ENCODE measurements around the gene COX7B. TPM values are rescaled to one million over a fixed set of nuclear protein-coding genes. Genes with fewer than 3 reads are reported as not detected.
A peak's percentile ranks its signal among the peaks of the same experiment; 100 is the strongest.
"Not testable (repeated sequence)": the region's sequence is repeated elsewhere in the genome, so short reads cannot be mapped to it uniquely, and the experiment has no call there.

Gene COX7B
- 1,000 to 10,000 TPM; 1,144 to 1,167 TPM for total RNA-seq
- long read RNA-seq, transcript COX7B-203 (3 exons, 2,471 nt) = major isoform, 33 of 35 reads
- long read RNA-seq, partial matches to known transcripts = 0 of 35 reads
- long read RNA-seq, other reads (novel, unspliced or antisense) = 2 of 35 reads

GRCh38 chrX:77899081-77899828 is at the start of gene COX7B:
Gene COX7B, plus strand, starts transcription at chrX:77899468. Its CDS starts 86 bp downstream, at chrX:77899554.
- intact Hi-C loops (cut with DNase I) = no loop called here
- ATAC-seq (peak; percentile 67 to 83), DNase-seq (peak; percentile 49)

- intact Hi-C loops (cut with DNase I) = no loop called here
- no peak for DNase-seq
- ATAC-seq = no peak
Measured at GRCh38 chrX:77875372-77875771, 23.9 kb upstream of the COX7B start.

- ATAC-seq; DNase-seq; intact Hi-C loops (cut with DNase I): not testable (repeated sequence)
Measured at GRCh38 chrX:77881418-77881817, 17.9 kb upstream of the COX7B start.

- DNase-seq (no peak), ATAC-seq (no peak)
- intact Hi-C loops (cut with DNase I) = no loop called here
Measured at GRCh38 chrX:77892887-77893286, 6.4 kb upstream of the COX7B start.

GRCh38 chrX:77893713-77894112 is 5.6 kb upstream of the COX7B start:
- intact Hi-C loops (cut with DNase I) = no loop called here
- ATAC-seq (no peak), DNase-seq (no peak)

- ATAC-seq (peak; percentile 96 to 98), DNase-seq (peak; percentile 92)
- intact Hi-C loops (cut with DNase I) = no loop called here
Measured at GRCh38 chrX:77894921-77895886, 4.1 kb upstream of the COX7B start, which contains the start of gene MAGT1. Gene MAGT1, minus strand, starts transcription at chrX:77895435. Its CDS starts 25 bp downstream, at chrX:77895410.

GRCh38 chrX:77900688-77901087 is 1.4 kb downstream of the COX7B start:
- no peak for ATAC-seq
- DNase-seq = no peak
- intact Hi-C loops (cut with DNase I) = no loop called here

- ATAC-seq = no peak
- intact Hi-C loops (cut with DNase I) = no loop called here
- no peak for DNase-seq
Measured at GRCh38 chrX:77901506-77901905, 2.2 kb downstream of the COX7B start.

GRCh38 chrX:77910108-77910840 is 11.0 kb downstream of the COX7B start, which contains the start of gene ATP7A:
Gene ATP7A, plus strand, starts transcription at chrX:77910693. Its CDS starts 60,949 bp downstream, at chrX:77971642.
- intact Hi-C loops (cut with DNase I) = loop anchor here in 1 of 2 donors (10.0 kb wide), 1 partner anchor 115 kb away; no protein-coding TSS in a partner anchor
- peak; percentile 91 for DNase-seq
- peak; percentile 99 for ATAC-seq

- intact Hi-C loops (cut with DNase I) = loop anchor here in 1 of 2 donors (10.0 kb wide), 1 partner anchor 107 kb away; no protein-coding TSS in a partner anchor
- DNase-seq = no peak
- no peak for ATAC-seq
Measured at GRCh38 chrX:77917294-77917933, 18.1 kb downstream of the COX7B start.

- no peak for DNase-seq
- intact Hi-C loops (cut with DNase I) = loop anchor here in 1 of 2 donors (10.0 kb wide), 1 partner anchor 106 kb away; no protein-coding TSS in a partner anchor
- peak; percentile 44 to 47 for ATAC-seq
Measured at GRCh38 chrX:77918568-77918967, 19.3 kb downstream of the COX7B start.

GRCh38 chrX:77919370-77919769 is 20.1 kb downstream of the COX7B start:
- intact Hi-C loops (cut with DNase I) = loop anchor here in 1 of 2 donors (10.0 kb wide), 1 partner anchor 105 kb away; no protein-coding TSS in a partner anchor
- not testable (repeated sequence) for DNase-seq, ATAC-seq

GRCh38 chrX:77922787-77923186 is 23.5 kb downstream of the COX7B start:
- intact Hi-C loops (cut with DNase I) = no loop called here
- DNase-seq = no peak
- no peak for ATAC-seq

- DNase-seq (no peak), ATAC-seq (no peak)
- intact Hi-C loops (cut with DNase I) = no loop called here
Measured at GRCh38 chrX:77924320-77924859, 25.1 kb downstream of the COX7B start.

- DNase-seq = no peak
- no peak for ATAC-seq
- intact Hi-C loops (cut with DNase I) = no loop called here
Measured at GRCh38 chrX:77925764-77926163, 26.5 kb downstream of the COX7B start.

- DNase-seq (no peak), ATAC-seq (no peak)
- intact Hi-C loops (cut with DNase I) = no loop called here
Measured at GRCh38 chrX:77930581-77930980, 31.3 kb downstream of the COX7B start.

- ATAC-seq = no peak
- intact Hi-C loops (cut with DNase I) = no loop called here
- DNase-seq = no peak
Measured at GRCh38 chrX:77935886-77936285, 36.6 kb downstream of the COX7B start.

GRCh38 chrX:77936299-77936698 is 37.0 kb downstream of the COX7B start:
- ATAC-seq (no peak), DNase-seq (no peak)
- intact Hi-C loops (cut with DNase I) = no loop called here

Measured in left cardiac atrium (tissue), 4 donors.